ENCODE data around the gene XYLT1.

XYLT1 gene

GRCh38 chr16:17377360-17378324, 93.1 kb downstream of the XYLT1 start:
- no peaks in the 10 kb centered on the region for H3K9me3 Mint-ChIP-seq
- peaks cover 78% of the 10 kb centered on the region for H3K4me1 Mint-ChIP-seq (ENCODE audit: low read depth)
- H3K4me3 Mint-ChIP-seq: peak overlapping the region; percentile 17
- H3K36me3 Mint-ChIP-seq (ENCODE audit: low read depth): no peaks in the 10 kb centered on the region
- no peaks in the 10 kb centered on the region for H3K27me3 Mint-ChIP-seq
- peak overlapping the region; percentile 42 for H3K27ac Mint-ChIP-seq

- Mint-ChIP-seq H3K4me1 (ENCODE audit: low read depth) (peaks cover 85% of the 10 kb centered on the region), H3K36me3 (ENCODE audit: low read depth) (no peaks in the 10 kb centered on the region), H3K4me3 (no peak overlapping the region), H3K27ac (peak overlapping the region; percentile 36), H3K27me3 (no peaks in the 10 kb centered on the region), H3K9me3 (no peaks in the 10 kb centered on the region)
These were observed 95.1 kb downstream of the XYLT1 start for GRCh38 chr16:17375461-17376304.

- no peak overlapping the region for H3K4me3 Mint-ChIP-seq
- H3K27me3 Mint-ChIP-seq: no peaks in the 10 kb centered on the region
- H3K36me3 Mint-ChIP-seq (ENCODE audit: low read depth): no peaks in the 10 kb centered on the region
- H3K4me1 Mint-ChIP-seq (ENCODE audit: low read depth): peaks cover 90% of the 10 kb centered on the region
- H3K27ac Mint-ChIP-seq: no peak overlapping the region
- H3K9me3 Mint-ChIP-seq: no peaks in the 10 kb centered on the region
These were observed 96.0 kb downstream of the XYLT1 start for GRCh38 chr16:17374668-17375255.

- H3K9me3 Mint-ChIP-seq: no peaks in the 10 kb centered on the region
- H3K4me3 Mint-ChIP-seq: no peak overlapping the region
- H3K4me1 Mint-ChIP-seq (ENCODE audit: low read depth): peaks cover 90% of the 10 kb centered on the region
- H3K27me3 Mint-ChIP-seq: no peaks in the 10 kb centered on the region
- H3K36me3 Mint-ChIP-seq (ENCODE audit: low read depth): no peaks in the 10 kb centered on the region
- H3K27ac Mint-ChIP-seq: peak overlapping the region; percentile 54
These were observed 97.2 kb downstream of the XYLT1 start for GRCh38 chr16:17373533-17373932.

GRCh38 chr16:17372386-17372785, 98.4 kb downstream of the XYLT1 start:
- H3K36me3 Mint-ChIP-seq (ENCODE audit: low read depth): no peaks in the 10 kb centered on the region
- peaks cover 89% of the 10 kb centered on the region for H3K4me1 Mint-ChIP-seq (ENCODE audit: low read depth)
- no peak overlapping the region for H3K4me3 Mint-ChIP-seq
- no peak overlapping the region for H3K27ac Mint-ChIP-seq
- no peaks in the 10 kb centered on the region for H3K27me3 Mint-ChIP-seq
- H3K9me3 Mint-ChIP-seq: peaks cover under 1% of the 10 kb centered on the region

DNA sequence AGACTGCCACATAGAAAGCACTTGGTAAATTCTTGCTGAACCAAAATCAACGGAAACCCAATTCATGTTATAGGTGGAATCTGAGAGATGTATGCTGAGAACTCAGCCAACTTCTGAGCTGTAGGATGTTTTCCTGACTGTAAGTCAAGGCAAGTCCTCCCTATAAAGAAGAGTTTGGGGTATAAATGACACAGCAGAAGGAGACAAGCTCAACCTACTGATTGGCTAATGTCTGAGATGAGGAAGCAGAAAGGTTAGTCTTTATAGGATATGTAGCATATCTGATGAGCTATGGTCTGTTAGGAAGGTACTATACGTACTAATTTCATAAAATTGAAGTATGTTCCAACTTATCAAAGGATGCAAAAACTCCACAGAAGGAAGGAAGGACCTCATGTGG, 99.5 kb downstream of the XYLT1 start:
- Mint-ChIP-seq H3K4me1 (ENCODE audit: low read depth) (peaks cover 95% of the 10 kb centered on the region), H3K27ac (peak overlapping the region; percentile 17), H3K9me3 (peaks cover 6% of the 10 kb centered on the region), H3K27me3 (no peaks in the 10 kb centered on the region), H3K4me3 (no peak overlapping the region), H3K36me3 (ENCODE audit: low read depth) (no peaks in the 10 kb centered on the region)

DNA sequence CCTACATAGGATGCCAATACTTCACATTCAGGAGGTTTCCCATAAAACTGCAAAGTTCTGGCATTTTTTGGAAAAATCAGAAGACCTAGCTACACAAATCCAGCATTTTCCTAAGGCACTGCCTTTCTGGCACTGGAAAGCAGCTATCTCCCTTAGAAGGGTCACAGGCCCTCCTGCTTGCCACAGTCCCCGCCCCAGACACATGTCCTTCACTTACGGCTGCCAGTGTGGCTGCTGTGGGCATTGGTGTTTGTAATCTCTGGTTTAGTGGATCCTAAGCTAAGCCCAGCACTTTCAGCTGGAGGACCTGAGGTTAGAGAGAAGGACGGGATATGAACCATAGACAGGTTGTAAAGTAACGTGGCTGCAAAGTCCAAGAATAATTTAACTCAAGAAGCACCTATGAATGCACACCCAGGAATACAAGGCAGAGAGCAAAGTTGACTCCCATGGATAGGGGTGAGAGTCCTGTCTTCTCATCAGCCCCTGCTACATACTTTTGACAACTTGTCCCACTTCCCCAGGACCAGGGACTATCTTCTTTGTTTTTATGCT, 100.0 kb downstream of the XYLT1 start:
- Mint-ChIP-seq H3K4me1 (ENCODE audit: low read depth) (peaks cover 95% of the 10 kb centered on the region), H3K4me3 (peak overlapping the region; percentile 86)

GRCh38 chr16:17370223-17370707, 100.5 kb downstream of the XYLT1 start:
- peaks cover 95% of the 10 kb centered on the region for H3K4me1 Mint-ChIP-seq (ENCODE audit: low read depth)
- peak overlapping the region; percentile 86 for H3K4me3 Mint-ChIP-seq
- H3K27ac Mint-ChIP-seq: peak overlapping the region; percentile 97
- H3K36me3 Mint-ChIP-seq (ENCODE audit: low read depth): no peaks in the 10 kb centered on the region
- no peaks in the 10 kb centered on the region for H3K27me3 Mint-ChIP-seq
- H3K9me3 Mint-ChIP-seq: peaks cover 6% of the 10 kb centered on the region

More for the DNA sequence above, 100.0 kb downstream of the XYLT1 start:
- no peaks in the 10 kb centered on the region for H3K36me3 Mint-ChIP-seq (ENCODE audit: low read depth)
- peaks cover 6% of the 10 kb centered on the region for H3K9me3 Mint-ChIP-seq
- H3K27ac Mint-ChIP-seq: peak overlapping the region; percentile 97
- H3K27me3 Mint-ChIP-seq: no peaks in the 10 kb centered on the region

DNA sequence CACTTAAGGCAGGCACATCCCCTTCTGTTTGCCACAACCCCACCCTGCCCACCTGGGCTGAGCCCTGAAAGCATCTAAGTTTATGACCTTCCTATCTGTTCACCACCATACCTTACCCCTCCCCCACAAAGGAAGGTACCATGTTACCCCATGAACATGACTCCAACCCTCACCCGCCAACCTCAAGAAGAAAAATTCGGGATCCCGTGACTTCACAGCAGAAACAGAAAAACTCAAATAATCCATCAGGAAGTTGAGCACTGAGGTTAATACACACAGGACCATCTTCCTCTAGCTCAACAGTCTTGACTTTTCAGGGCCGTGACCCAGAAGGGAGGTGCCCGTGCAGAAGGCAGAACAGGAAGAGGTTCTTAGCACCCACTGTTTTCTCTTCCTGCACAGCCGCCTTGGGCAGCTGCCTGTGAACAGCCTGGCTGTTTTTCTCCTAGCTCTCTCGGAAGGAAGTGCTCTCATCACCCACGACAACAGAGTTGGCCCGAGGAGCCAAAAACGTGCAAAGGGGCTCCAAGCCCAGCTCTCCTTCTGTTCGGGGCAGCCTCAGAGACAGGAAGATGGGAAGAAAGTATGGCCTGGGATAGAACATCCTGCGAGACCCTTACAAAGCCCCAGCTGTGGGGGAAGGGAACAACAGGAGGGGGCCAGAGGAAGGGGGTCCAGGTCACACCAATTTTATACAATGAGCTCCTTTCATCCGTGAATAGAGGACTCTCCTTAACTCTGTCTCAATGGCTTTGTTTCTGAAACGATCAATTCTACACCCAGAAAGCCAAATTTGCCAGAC, 101.1 kb downstream of the XYLT1 start:
- Mint-ChIP-seq H3K4me1 (ENCODE audit: low read depth) (peaks cover 95% of the 10 kb centered on the region), H3K36me3 (ENCODE audit: low read depth) (no peaks in the 10 kb centered on the region), H3K27me3 (no peaks in the 10 kb centered on the region), H3K27ac (peak overlapping the region; percentile 97), H3K4me3 (peak overlapping the region; percentile 86), H3K9me3 (peaks cover 6% of the 10 kb centered on the region)

DNA sequence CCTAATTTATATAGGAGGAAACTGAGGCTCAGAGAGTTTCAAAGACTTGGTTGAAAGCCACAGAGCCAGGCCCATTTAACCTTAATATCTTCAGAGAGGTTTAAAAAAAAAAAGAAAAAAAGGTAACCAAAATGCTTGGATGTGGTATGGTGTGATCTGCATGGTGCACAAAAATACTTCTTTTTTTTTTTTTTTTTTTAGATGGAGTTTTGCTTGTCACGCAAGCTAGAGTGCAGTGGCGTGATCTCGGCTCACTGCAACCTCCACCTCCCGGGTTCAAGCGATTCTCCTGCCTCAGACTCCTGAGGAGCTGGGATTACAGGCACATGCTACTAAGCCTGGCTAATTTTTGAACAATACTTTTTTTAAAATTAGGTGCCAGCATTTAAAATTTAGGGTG, 101.8 kb downstream of the XYLT1 start:
- Mint-ChIP-seq H3K4me1 (ENCODE audit: low read depth) (peaks cover 95% of the 10 kb centered on the region), H3K27ac (peak overlapping the region; percentile 97), H3K36me3 (ENCODE audit: low read depth) (no peaks in the 10 kb centered on the region), H3K27me3 (no peaks in the 10 kb centered on the region), H3K4me3 (peak overlapping the region; percentile 86), H3K9me3 (peaks cover 6% of the 10 kb centered on the region)

GRCh38 chr16:17368446-17368845, 102.3 kb downstream of the XYLT1 start:
- Mint-ChIP-seq H3K9me3 (peaks cover 6% of the 10 kb centered on the region), H3K36me3 (ENCODE audit: low read depth) (no peaks in the 10 kb centered on the region)

GRCh38 chr16:17367923-17368322, 102.8 kb downstream of the XYLT1 start:
- Mint-ChIP-seq H3K9me3 (peaks cover 6% of the 10 kb centered on the region), H3K36me3 (ENCODE audit: low read depth) (no peaks in the 10 kb centered on the region), H3K4me1 (ENCODE audit: low read depth) (peaks cover 99% of the 10 kb centered on the region), H3K27me3 (no peaks in the 10 kb centered on the region), H3K27ac (peak overlapping the region; percentile 65), H3K4me3 (peak overlapping the region; percentile 26)

More at GRCh38 chr16:17368446-17368845, 102.3 kb downstream of the XYLT1 start:
- H3K27me3 Mint-ChIP-seq: no peaks in the 10 kb centered on the region
- peak overlapping the region; percentile 86 for H3K4me3 Mint-ChIP-seq
- H3K4me1 Mint-ChIP-seq (ENCODE audit: low read depth): peaks cover 96% of the 10 kb centered on the region
- H3K27ac Mint-ChIP-seq: peak overlapping the region; percentile 97

GRCh38 chr16:17367036-17367435, 103.7 kb downstream of the XYLT1 start:
- Mint-ChIP-seq H3K9me3 (peaks cover 6% of the 10 kb centered on the region), H3K27me3 (no peaks in the 10 kb centered on the region), H3K27ac (peak overlapping the region; percentile 84), H3K4me3 (peak overlapping the region; percentile 23), H3K4me1 (ENCODE audit: low read depth) (peaks cover 99% of the 10 kb centered on the region), H3K36me3 (ENCODE audit: low read depth) (no peaks in the 10 kb centered on the region)

All from stimulated activated naive CD8-positive, alpha-beta T cell treated with anti-CD3 and anti-CD28 coated beads, Interleukin-15, Interleukin-2, amounts not matched to agents 100 ng/mL and 50 ng/mL, for 24 hours (primary cell).